ENCODE results near the gene PGF.
A peak's percentile ranks its signal among the peaks of the same experiment; 100 is the strongest.

The PGF gene

DNA sequence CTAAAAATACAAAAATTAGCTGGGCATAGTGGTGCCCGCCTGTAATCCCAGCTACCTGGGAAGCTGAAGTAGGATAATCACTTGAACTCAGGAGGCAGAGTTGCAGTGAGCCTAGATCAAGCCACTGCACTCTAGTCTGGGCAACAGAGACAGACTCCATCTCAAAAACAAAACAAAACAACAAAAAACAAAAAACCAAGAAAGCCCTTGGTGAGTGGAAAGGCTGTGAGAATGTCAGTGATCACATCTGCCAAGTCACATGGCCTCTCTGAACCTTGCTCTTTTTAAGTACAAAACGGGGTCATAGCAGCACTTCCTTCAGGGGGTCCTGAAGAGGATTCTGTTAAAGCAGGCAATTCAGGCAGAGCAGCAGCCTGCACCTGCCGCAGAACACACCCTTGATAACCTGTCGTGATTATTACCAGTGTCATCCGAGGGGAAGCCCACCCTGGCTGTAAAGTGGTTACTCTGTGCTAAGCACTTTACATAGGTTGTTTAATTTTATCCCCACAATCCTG is 41.9 kb downstream of the PGF start:
- DNase-seq (ENCODE audit: low read depth): no peak
- TF ChIP-seq, protein P1, sequence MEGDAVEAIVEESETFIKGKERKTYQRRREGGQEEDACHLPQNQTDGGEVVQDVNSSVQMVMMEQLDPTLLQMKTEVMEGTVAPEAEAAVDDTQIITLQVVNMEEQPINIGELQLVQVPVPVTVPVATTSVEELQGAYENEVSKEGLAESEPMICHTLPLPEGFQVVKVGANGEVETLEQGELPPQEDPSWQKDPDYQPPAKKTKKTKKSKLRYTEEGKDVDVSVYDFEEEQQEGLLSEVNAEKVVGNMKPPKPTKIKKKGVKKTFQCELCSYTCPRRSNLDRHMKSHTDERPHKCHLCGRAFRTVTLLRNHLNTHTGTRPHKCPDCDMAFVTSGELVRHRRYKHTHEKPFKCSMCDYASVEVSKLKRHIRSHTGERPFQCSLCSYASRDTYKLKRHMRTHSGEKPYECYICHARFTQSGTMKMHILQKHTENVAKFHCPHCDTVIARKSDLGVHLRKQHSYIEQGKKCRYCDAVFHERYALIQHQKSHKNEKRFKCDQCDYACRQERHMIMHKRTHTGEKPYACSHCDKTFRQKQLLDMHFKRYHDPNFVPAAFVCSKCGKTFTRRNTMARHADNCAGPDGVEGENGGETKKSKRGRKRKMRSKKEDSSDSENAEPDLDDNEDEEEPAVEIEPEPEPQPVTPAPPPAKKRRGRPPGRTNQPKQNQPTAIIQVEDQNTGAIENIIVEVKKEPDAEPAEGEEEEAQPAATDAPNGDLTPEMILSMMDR (IDR thresholded peaks at IDR 0.05; ENCODE audit: insufficient read depth, low read depth, low read length, missing control alignments): no peak
- no peak overlapping the region for H3K4me3 ChIP-seq (ENCODE audit: low read length)

DNA sequence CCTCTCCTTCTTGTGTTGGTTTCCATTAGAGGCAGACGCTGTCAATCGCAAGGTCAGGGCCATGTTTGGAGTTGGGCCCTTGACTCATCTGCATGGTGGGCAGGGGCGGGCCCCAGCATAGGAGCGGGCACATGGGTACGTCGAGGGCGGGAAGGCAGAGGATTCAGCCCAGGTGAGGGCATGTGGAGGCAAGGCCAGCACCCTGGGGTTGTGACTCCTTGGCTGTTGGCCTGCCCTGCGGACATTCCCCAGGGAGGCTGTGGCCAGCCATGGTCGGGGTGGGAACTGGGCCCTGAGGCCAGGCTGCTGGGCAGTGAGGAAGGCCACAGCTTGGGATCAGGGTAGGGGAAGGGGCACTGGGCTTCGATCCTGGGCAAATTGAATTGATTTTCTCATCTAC is 42.6 kb downstream of the PGF start:
- no peak for DNase-seq (ENCODE audit: low read depth)
- TF ChIP-seq, protein P1 (IDR thresholded peaks at IDR 0.05; ENCODE audit: insufficient read depth, low read depth, low read length, missing control alignments): no peak
- H3K4me3 ChIP-seq (ENCODE audit: low read length): no peak overlapping the region

DNA sequence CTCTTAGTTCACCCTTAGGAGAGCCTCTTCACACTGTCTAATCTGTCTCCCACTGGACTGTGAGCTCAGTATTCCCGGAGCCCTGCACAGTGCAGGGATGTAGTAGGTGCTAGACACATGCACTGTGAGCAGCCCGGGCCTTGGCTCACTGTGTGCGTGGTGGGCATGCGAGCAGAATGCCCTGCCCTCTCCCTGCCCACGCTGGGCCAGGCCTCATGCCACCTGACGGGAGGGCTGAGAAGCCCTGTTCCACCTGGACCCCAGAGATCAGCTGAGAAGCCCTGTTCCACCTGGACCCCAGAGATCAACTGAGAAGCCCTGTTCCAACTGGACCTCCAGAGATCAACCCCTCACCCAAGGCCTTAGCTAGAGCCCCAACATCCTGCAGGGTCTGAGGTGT is 43.3 kb downstream of the PGF start:
- H3K4me3 ChIP-seq (ENCODE audit: low read length): no peak overlapping the region
- TF ChIP-seq, protein P1 (IDR thresholded peaks at IDR 0.05; ENCODE audit: insufficient read depth, low read depth, low read length, missing control alignments): no peak
- DNase-seq (ENCODE audit: low read depth): no peak

DNA sequence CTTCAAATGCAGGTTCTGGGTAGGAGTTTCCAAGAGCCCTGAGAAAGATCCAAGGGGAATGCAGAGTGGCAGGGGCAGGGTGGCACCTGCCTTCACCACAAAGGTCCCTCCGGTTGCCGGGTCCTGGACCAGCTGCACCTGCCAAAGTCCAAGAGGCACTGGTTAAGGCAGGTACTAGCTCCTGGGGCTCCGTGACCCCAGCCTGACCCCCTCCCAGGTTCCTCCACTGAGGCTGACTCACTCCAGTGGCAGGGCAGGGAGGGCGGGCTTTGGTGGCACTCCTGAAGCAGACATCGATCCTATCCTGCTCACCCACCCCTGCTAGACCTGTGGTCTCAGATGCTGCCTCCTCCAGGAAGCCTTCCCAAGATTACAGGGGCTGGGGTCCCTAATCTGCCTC is 43.7 kb downstream of the PGF start:
- peak; percentile 29 for DNase-seq (ENCODE audit: low read depth)
- H3K4me3 ChIP-seq (ENCODE audit: low read length): no peak overlapping the region
- TF ChIP-seq, protein P1 (IDR thresholded peaks at IDR 0.05; ENCODE audit: insufficient read depth, low read depth, low read length, missing control alignments): no peak

DNA sequence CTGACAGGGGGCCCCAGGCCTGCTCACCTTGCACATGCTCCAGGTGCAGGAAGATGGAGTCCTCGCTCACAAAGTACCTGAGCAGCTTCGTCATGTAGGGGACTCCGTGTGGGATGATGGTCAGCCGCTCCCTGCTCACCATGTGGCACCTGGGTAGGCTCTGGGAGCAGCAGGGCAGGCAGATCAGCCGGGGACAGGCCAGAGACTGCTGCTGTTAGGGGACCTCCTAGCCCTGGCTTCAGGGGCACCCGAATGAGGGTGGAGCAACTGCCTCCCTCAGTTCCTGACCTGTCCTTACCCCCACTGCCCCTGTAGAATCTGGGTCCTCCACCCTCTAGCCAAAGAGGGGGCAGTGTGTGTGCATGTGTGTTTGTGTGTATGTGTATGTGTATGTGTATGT is 44.2 kb downstream of the PGF start:
- TF ChIP-seq, protein P1 (IDR thresholded peaks at IDR 0.05; ENCODE audit: insufficient read depth, low read depth, low read length, missing control alignments): no peak
- DNase-seq (ENCODE audit: low read depth): no peak
- H3K4me3 ChIP-seq (ENCODE audit: low read length): no peak overlapping the region

DNA sequence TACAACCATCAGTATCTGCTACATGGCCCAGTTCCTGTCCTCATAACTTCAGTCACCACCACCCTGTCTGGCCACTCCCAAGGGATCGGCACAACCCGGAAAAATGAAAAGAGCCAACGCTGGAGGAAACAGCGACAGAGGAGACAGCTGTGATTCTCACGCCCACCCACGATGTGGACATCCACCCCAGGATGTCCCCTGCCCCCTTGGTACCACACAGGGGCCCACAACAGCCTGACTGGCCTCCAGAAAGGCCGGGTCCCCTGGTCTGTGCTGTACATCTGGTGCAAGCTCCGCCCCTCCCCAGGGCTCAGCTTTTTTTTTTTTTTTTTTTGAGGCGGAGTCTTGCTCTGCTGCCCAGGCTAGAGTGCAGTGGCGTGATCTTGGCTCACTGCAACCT is 44.8 kb downstream of the PGF start:
- TF ChIP-seq, protein P1 (IDR thresholded peaks at IDR 0.05; ENCODE audit: insufficient read depth, low read depth, low read length, missing control alignments): no peak
- no peak overlapping the region for H3K4me3 ChIP-seq (ENCODE audit: low read length)

DNA sequence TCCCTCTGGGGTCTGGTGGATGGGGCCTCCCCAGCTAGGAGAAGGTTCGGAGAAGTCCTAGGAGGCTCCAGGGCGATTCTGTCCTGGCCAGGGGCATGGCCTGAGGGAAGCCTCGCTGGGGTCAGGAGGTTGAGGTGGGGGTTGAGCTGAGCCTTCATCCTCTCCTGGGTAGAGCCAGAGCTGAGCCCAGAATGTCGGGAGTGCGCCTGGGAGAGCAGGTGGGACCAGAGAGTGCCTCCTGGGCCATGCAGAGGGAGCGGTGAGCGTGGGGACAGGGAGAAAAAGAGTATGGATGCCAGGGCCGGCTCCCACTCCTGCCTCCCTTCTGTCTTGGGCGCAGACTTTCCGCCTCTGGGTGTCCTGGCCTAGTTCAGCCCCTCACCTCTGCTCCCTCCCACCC is 45.5 kb downstream of the PGF start:
- no peak for DNase-seq (ENCODE audit: low read depth)
- TF ChIP-seq, protein P1 (IDR thresholded peaks at IDR 0.05; ENCODE audit: insufficient read depth, low read depth, low read length, missing control alignments): no peak
- H3K4me3 ChIP-seq (ENCODE audit: low read length): no peak overlapping the region

More for the DNA sequence above, 44.8 kb downstream of the PGF start:
- no peak for DNase-seq (ENCODE audit: low read depth)
